G401.6 (cell line): ENCODE results near the gene TMEM53.
"Not testable (repeated sequence)": the region's sequence is repeated elsewhere in the genome, so short reads cannot be mapped to it uniquely, and the experiment has no call there.

Experiments
- FAIRE-seq: peaks from 2 replicates; lab custom pipeline; 2012; peaks lifted over from hg19 to GRCh38; lab: Jason Lieb, UNC

TMEM53 gene

GRCh38 chr1:44674113-44675000 is at the start of gene TMEM53, which contains the start of gene ARMH1:
TSS of gene TMEM53 (minus strand) at chr1:44674481. CDS start at chr1:44674391, 90 bp downstream.
TSS of gene ARMH1 (plus strand) at chr1:44674714. CDS start at chr1:44689698, 14,984 bp downstream.
- FAIRE-seq, result peak; percentile 98

GRCh38 chr1:44723496-44724295 is 49.4 kb upstream of the TMEM53 start:
- FAIRE-seq, result no peak

- FAIRE-seq, result no peak
These were observed 48.8 kb upstream of the TMEM53 start for GRCh38 chr1:44723064-44723463.

- FAIRE-seq, result peak; percentile 98
These were observed 47.4 kb upstream of the TMEM53 start for GRCh38 chr1:44721485-44722361.

- FAIRE-seq, result no peak
These were observed 46.0 kb upstream of the TMEM53 start for GRCh38 chr1:44720281-44720680.

GRCh38 chr1:44719318-44719717 is 45.0 kb upstream of the TMEM53 start:
- FAIRE-seq, result no peak

- FAIRE-seq, result no peak
These were observed 43.8 kb upstream of the TMEM53 start for GRCh38 chr1:44718091-44718490.

- no peak for FAIRE-seq
These were observed 43.4 kb upstream of the TMEM53 start for GRCh38 chr1:44717653-44718052.

- FAIRE-seq, result no peak
These were observed 42.9 kb upstream of the TMEM53 start for GRCh38 chr1:44717156-44717555.

- peak; percentile 62 for FAIRE-seq
These were observed 40.8 kb upstream of the TMEM53 start for GRCh38 chr1:44714944-44715571.

- FAIRE-seq, result no peak
These were observed 40.3 kb upstream of the TMEM53 start for GRCh38 chr1:44714532-44714931.

GRCh38 chr1:44713321-44713781 is 39.1 kb upstream of the TMEM53 start:
- FAIRE-seq, result no peak

- no peak for FAIRE-seq
These were observed 33.9 kb upstream of the TMEM53 start for GRCh38 chr1:44707959-44708831.

- no peak for FAIRE-seq
These were observed 33.0 kb upstream of the TMEM53 start for GRCh38 chr1:44707112-44707881.

GRCh38 chr1:44705938-44706337 is 31.7 kb upstream of the TMEM53 start:
- no peak for FAIRE-seq

GRCh38 chr1:44705470-44705869 is 31.2 kb upstream of the TMEM53 start:
- FAIRE-seq, result no peak

- no peak for FAIRE-seq
These were observed 26.9 kb upstream of the TMEM53 start for GRCh38 chr1:44701141-44701573.

- no peak for FAIRE-seq
These were observed 26.3 kb upstream of the TMEM53 start for GRCh38 chr1:44700573-44700972.

- FAIRE-seq, result not testable (repeated sequence)
These were observed 25.1 kb upstream of the TMEM53 start for GRCh38 chr1:44699375-44699774.

GRCh38 chr1:44698138-44698537 is 23.9 kb upstream of the TMEM53 start:
- FAIRE-seq, result no peak
